ENCODE data around the gene SPRYD3.
"Not testable (repeated sequence)": the region's sequence is repeated elsewhere in the genome, so short reads cannot be mapped to it uniquely, and the experiment has no call there.

The SPRYD3 gene, protein sequence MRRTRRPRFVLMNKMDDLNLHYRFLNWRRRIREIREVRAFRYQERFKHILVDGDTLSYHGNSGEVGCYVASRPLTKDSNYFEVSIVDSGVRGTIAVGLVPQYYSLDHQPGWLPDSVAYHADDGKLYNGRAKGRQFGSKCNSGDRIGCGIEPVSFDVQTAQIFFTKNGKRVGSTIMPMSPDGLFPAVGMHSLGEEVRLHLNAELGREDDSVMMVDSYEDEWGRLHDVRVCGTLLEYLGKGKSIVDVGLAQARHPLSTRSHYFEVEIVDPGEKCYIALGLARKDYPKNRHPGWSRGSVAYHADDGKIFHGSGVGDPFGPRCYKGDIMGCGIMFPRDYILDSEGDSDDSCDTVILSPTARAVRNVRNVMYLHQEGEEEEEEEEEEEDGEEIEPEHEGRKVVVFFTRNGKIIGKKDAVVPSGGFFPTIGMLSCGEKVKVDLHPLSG

DNA sequence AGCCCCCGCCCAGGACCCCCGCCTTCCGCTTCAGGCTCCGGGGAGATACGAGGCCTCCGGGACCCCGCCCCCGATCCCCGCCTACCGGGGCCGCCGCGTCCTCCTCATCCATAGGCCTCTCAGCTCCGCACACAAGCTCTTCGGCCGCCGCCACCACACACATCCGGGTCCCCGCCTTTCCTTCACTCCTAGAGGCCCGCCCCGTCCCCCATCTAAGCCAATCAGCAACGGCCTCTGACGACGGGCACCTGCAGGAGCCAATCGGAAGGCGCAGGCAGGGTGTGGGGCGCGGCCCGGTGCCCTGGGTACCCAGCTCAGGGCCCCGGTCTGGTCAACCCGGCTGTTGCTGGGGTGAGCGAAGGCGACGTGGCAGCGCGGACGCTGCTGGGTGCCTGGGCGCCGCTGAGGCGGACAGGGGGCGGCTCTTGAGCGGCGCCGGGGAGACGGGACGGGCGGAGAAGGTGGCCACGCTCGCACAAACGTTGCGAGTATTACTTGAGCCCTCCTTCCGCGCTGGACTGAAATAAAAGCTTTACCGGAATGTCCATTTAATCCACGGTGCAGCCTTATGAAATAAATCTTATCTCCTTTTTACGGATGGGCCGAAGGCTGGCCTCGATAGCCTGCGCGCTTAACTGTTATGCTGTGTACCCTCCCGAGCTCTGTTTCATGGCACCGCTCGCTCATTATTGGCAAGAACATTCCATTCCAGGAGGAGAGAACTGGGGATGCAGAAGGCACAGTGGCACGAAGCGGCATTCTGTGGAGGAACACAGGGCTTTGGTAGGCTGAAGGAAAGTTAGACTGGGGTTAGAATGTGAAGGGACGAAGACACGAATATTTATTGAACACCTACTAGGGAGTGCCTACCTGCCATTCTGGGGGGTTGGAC lies at the start of gene SPRYD3:
TSS of gene SPRYD3 (minus strand) at position 165 of the 892 bp plus-strand sequence. CDS start at position 108, 57 bp downstream.
- peak; percentile 92 for DNase-seq (ENCODE audit: low read depth)
- H3K4me3 ChIP-seq (ENCODE audit: low read depth, low read length): peak within 1 kb of the TSS; percentile 66

DNA sequence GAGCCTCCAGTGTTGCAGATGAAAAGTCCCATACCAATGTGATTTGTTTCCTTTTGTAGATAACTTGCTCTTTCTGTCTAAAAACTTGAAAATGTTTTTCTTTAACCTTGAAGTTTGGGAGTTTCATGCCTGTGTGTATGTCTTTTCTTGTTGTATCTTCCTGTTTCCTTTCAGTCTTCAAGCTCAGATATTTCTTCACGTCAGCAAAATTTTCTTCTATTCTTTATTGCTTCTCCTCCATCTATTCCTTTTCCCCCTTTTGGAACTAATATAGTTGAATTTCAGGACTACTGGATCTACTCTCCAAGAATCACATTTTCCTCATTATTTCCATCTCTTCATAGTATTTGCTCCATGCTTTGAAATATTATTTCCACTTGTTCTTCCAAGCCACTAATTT lies 48.0 kb upstream of the SPRYD3 start:
- no peak overlapping the region for H3K4me3 ChIP-seq (ENCODE audit: low read depth, low read length)
- no peak for DNase-seq (ENCODE audit: low read depth)

DNA sequence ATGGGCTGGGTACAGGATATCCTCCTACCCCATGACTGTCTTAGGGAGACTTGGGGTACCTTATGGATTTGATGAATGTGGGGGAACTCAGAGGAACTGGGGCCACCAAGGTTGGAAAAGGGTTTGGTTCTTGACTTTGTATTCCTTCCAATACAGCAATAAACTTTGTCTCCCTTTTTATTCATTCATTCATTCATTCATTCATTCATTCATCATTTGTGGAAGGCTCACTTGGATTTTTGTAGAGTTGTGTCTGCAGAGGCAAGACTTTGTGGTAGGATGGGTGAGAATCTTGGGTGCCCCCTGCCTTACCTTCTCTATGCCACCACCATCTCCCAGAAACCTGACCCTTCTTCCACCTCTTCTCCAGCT lies 45.1 kb upstream of the SPRYD3 start:
- no peak for DNase-seq (ENCODE audit: low read depth)

DNA sequence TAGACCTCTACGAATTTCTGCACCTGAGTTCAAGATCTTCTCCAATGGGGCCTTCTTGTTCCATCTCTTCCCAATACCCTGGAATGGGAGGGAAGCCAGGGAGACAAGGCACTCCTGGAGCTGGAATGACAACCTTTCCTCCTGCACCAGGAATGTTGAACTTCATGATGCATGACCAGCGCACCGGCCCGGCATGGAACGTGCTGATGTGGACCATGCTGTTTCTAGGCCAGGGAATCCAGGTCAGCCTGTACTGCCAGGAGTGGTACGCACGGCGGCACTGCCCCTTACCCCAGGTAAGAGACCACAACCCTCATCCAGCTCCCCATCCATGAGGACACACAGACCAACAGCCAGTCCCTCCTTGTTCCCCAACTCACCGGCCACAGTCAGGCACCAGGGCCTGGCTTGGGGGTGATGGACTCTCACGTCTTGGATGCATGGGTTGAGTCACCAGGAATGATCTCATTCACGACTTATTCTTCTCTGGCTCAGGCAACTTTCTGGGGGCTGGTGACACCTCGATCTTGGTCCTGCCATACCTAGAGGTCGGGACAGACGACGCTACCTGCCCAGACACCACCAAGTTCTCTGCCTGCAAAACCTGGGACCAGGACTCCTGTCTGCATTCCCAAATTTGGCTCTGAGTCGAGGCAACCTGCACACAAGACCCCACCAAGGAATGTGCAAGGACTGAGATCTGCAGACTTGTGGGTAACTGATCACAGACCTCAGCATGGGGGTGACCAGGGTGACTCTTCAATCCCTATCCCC lies 44.6 kb upstream of the SPRYD3 start:
- DNase-seq (ENCODE audit: low read depth): no peak
- H3K4me3 ChIP-seq (ENCODE audit: low read depth, low read length): no peak overlapping the region

More for the DNA sequence above, 45.1 kb upstream of the SPRYD3 start:
- H3K4me3 ChIP-seq (ENCODE audit: low read depth, low read length): no peak overlapping the region

DNA sequence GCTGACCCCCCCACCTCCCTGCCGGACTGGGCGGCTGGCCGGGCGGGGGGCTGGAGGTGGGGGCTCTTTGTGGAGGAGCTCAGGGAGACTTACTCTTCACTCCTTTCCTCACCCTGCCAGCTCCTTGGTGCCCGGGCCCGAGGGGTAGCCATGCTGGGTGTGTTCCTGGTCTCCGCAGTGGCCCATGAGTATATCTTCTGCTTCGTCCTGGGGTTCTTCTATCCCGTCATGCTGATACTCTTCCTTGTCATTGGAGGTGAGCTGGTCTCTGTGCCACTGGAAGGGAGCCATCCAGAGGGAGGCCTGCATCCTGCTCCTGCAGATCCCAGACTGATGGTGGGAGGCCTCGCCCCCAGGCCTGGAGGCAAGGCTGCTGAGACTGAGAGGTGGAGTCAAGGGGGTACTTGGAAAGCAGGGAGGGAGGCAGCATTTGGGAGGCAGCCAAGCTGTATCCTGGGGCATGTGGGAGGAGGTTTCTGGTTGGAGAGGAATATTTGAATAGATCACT lies 43.8 kb upstream of the SPRYD3 start:
- no peak for DNase-seq (ENCODE audit: low read depth)
- no peak overlapping the region for H3K4me3 ChIP-seq (ENCODE audit: low read depth, low read length)

DNA sequence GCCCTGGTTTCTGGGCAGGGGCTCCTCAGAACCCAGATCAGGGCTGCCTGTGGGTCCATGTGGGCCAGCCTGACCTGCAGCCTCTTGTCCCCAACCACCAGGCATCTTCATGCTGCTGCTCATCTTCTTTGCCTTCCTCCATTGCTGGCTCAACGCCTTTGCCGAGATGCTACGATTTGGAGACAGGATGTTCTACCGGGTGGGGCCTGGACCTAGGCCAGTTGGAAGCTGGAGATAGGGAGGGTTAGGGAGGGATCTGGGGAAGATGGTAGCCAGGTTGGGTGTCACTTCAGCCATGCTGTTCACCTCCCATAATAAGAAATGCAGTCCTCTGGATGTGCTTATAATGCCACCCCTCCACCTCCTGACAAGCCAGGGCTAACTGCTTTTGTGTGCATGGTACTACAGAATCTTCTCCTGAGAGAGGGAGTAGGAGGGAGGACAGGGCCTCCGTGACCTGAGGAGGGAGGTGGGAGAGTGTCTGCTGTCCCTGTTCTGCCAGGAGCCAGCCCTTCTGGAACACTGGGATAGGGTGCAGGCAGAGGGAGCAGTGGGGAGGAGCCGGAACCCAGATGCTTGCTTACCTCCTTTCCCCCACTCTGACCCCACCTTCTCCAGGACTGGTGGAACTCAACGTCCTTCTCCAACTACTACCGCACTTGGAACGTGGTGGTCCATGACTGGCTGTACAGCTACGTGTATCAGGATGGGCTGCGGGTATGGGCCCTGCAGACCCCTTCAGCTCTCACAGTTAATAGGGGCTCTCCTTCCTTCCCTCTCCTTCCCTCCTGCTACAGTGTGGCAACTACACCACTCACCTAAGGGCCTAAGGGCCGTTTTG lies 41.7 kb upstream of the SPRYD3 start:
- H3K4me3 ChIP-seq (ENCODE audit: low read depth, low read length): no peak overlapping the region
- no peak for DNase-seq (ENCODE audit: low read depth)

DNA sequence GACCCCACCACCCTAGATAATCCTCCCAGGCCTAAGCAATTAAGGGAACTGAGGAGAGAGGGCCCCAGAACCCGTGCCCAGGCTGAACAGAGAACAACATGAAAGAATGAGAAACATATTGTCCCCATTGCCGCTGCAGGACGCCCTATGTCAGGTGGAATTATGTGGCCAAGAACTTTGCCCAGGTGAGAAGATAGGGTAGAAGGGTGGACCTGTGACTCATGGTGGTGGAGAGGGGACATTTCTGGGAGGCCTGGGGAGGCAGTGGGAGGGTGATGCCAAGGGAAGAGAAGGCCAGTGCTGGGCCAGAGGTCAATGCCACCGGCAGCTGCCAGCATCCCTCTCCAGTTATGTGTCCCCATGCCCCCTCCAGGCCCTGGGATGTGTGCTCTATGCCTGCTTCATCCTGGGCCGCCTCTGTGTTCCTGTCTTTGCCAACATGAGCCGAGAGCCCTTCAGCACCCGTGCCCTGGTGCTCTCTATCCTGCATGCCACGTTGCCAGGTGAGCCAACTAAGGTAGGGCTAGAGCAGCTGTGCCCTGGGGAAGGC lies 39.6 kb upstream of the SPRYD3 start:
- DNase-seq (ENCODE audit: low read depth): no peak
- H3K4me3 ChIP-seq (ENCODE audit: low read depth, low read length): no peak overlapping the region

DNA sequence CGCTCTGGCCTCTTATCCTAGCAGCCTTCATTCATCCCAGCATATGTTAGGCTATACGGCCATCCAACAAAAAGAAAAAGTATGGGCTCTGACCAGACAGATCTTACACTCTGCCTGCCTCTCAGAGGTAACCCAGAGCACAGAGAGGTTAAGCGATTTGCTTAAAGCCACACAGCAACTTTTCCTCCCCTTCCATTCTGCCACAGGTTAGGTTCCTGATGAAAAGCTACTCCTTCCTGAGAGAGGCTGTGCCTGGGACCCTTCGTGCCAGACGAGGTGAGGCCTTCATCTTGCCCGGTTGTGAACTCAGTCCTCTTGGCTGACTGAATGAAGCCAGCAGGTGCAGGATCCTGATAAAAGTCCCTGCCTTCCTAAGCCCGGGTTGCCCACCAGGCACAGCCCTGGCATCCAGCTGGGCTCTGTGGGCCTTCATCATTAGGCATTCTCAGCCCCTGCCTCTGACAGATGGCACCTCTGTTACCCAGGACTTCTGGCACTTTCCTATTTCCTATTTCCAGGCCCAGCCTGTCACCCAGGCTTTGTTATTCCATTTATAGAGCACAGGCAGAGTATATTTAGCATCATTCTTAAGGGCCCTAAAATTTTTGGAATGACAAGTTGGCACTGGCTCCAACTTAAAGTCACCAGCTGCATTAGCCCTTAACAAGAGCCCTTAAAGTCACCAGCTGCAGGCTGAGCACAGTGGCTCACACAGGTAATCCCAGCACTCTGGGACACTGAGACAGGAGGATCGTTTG lies 36.9 kb upstream of the SPRYD3 start:
- H3K4me3 ChIP-seq (ENCODE audit: low read depth, low read length): no peak overlapping the region

DNA sequence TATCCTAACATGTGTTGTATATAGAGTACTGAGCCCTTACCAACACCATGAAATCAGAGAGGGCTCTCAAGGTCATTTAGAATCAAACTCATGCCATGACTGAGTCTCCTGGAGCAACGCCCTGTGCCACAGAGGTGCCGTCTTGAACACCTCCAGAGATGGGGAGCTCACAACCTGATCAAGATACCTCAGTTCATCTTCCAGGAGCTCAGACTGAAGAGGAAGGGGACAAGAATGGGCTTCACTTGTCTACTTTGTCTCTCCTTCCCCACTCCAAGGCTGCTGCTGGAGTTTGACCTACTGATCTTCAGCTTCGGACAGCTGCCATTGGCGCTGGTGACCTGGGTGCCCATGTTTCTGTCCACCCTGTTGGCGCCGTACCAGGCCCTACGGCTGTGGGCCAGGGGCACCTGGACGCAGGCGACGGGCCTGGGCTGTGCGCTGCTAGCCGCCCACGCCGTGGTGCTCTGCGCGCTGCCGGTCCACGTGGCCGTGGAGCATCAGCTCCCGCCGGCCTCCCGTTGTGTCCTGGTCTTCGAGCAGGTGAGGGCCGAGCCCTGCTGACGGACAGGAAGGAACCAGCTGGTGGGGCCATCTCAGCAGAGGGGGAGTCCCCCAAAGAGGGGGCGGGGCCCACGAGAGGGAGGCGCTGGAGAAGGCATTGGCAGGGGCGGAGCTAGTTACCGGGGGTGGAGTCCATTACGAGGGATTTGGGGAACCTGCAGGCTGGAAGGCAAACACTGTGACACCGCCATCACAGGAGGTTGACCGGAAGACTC lies 36.1 kb upstream of the SPRYD3 start:
- no peak overlapping the region for H3K4me3 ChIP-seq (ENCODE audit: low read depth, low read length)
- DNase-seq (ENCODE audit: low read depth): no peak

More for the DNA sequence above, 36.9 kb upstream of the SPRYD3 start:
- no peak for DNase-seq (ENCODE audit: low read depth)

DNA sequence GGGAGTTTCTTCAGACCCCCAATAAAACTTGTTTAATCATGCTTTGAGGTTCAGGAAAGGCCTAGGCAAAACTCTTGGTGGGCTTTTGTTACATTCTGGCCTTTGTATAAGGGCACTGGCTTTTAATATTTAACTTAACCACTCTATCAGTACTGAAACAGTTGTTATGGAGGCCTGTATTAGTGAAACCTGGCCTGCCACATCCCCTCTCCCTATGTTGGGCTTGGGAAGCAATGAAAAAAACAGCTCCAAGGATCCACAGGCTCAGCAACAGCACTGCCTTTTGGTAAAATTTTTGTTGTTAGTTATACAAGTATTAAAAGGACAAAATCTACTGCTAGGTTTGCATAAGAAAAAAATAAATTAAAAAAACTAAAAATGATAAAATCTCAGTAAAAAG lies 34.8 kb upstream of the SPRYD3 start:
- DNase-seq (ENCODE audit: low read depth): no peak
- no peak overlapping the region for H3K4me3 ChIP-seq (ENCODE audit: low read depth, low read length)

DNA sequence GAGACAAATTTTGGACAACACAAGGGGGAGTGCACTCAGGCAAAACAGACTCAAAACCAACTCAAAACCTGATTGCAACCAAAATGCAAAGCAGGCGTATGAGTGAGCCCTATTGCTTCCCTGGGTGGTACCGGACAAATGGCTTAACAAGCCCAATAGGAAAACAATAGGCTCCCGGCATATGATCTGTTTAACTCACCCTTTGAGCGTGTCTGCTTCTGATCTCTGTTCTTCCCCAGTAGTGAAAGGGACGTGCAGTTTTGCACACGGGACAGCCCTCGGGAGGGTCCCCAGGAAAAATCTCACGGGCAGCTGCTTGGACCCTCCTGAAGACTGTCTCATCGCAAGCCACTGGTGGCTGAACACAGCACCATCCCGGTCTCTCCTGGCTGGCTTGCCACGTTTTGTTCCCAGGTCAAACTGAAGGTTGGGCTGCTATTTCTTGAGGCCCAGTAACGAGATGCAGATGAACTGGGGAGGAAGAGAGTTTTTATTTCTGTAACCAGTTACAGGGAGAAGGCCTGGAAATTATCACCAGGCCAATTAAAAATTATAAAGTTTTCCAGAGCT lies 34.0 kb upstream of the SPRYD3 start:
- no peak overlapping the region for H3K4me3 ChIP-seq (ENCODE audit: low read depth, low read length)
- no peak for DNase-seq (ENCODE audit: low read depth)

DNA sequence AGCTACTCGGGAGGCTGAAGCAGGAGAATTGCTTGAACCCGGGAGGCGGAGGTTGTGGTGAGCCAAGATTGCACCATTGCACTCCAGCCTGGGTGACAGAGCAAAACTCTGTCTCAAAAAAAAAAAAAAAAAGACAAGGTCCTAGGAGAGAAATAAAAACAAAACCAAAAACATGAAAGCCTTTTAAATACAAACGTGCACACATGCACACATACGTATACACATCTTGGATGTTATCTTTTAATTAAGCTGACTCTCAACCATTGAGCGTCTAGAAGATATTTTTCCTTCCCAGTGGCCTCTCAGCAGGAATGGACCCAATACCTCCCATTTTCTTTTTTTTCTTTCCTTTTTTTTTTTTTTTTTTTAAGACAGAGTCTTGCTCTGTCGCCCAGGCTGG lies 33.2 kb upstream of the SPRYD3 start:
- DNase-seq (ENCODE audit: low read depth); H3K4me3 ChIP-seq (ENCODE audit: low read depth, low read length): not testable (repeated sequence)

DNA sequence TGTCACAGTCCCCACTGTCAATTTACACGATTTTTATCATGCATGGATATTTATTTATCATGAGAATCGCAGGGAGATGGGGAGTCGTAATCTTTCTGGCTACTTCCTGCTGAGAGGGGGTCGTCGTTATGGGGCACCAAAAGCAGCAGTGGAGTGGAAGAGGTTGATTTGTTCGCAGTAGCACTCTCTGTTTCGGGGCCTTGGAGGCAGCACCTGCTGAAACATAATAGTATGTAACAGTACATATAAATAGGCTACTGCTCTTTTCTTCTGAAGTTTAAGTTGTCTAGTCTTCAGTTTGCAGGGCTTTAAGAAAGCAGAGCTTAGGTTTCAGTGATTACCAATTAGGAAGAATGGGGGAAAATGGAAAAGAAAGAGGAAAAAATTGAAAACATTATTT lies 27.9 kb upstream of the SPRYD3 start:
- no peak overlapping the region for H3K4me3 ChIP-seq (ENCODE audit: low read depth, low read length)
- DNase-seq (ENCODE audit: low read depth): no peak

DNA sequence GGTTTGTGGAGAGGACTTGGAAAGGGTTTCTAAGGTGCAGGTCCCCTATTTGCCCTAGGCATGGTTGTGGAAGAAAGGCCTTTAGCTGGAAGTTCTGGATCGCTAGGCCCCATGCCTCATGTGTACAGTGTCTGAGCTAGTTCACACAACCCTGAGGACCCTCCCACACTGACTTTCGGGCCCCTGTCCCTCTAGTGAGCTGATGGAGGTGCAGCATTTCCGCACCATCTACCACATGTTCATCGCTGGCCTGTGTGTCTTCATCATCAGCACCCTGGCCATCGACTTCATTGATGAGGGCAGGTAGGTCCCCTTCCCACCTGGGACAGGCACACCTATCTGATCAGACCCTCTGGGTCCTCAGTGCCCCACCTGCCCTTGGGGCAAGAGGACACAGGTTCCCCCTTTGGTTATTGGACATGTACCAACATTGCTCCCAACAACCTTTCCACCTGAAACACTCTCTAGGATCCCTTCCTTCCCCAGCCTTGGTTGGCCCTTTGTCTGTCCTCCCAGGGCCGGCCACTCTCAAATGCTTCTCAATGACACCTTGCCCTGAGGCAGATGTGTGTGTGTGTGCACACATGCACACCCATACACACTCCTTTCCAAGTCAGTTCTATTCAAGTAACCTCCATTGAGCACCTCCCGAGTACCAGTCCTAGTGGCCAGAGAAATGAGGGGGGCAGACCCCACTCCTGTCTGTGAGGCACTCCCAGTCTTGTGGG lies 26.7 kb upstream of the SPRYD3 start:
- H3K4me3 ChIP-seq (ENCODE audit: low read depth, low read length): no peak overlapping the region
- no peak for DNase-seq (ENCODE audit: low read depth)

DNA sequence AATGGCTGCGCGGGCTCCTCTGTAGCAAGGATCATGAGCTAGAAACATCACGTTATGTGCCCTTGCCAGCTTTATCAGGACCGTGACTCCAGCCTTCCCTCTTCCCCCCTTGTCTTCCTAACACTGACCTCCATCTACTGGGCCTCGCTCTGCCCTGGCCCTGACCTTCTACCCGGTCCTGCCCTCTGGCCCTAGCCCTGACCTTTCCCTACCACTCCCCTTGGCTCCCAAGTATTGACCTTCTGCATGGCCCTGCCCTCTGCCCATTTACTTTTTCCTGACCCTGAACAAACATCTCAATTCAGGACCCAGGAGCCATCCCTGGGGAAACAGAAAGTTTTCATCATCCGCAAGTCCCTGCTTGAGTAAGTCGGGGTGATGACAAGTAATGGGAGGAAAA lies 26.1 kb upstream of the SPRYD3 start:
- H3K4me3 ChIP-seq (ENCODE audit: low read depth, low read length): no peak overlapping the region
- no peak for DNase-seq (ENCODE audit: low read depth)

DNA sequence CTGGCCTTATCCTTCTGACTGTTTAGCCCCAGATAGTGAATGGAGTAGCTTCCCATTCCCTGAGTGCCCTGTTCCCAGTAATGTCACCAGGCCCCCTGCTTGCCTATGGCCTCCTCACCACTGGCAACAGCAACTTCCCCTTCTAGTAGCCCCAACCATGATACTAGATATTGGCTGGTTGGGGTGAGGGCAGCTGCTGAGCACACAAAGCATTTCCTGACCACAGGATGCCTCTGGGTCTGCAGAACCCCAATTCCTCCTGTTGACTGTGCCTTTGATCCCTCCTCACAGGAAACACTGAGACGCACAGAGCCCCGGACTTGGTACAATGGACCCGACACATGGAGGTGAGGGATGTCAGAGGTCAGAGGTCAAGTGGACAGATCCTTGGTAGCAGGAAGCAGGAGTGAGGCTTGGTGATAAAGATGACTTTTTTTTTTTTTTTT lies 24.7 kb upstream of the SPRYD3 start:
- DNase-seq (ENCODE audit: low read depth): no peak
- H3K4me3 ChIP-seq (ENCODE audit: low read depth, low read length): no peak overlapping the region

Measured in skeletal muscle cell (primary cell).